ENCODE results near the gene PDE7B. TPM values are rescaled to one million over a fixed set of nuclear protein-coding genes. Genes with fewer than 3 reads are reported as not detected.

PDE7B gene
- polyA plus RNA-seq, 1 of the 3 experiments (the other 2 are of a cell fraction): 1.9 TPM

- H3K27me3 ChIP-seq (ENCODE audit: insufficient read depth): no peaks in the 10 kb centered on the region
Measured at GRCh38 chr6:135831016-135831415, 20.5 kb upstream of the PDE7B start.

GRCh38 chr6:135832166-135832565 lies 19.3 kb upstream of the PDE7B start:
- ChIA-PET CTCF (interaction anchor here (0.8 to 1.4 kb wide), 3 partner anchors 11 to 38 kb away, joined by 3 to 5 read pairs (median 3); no protein-coding TSS in a partner anchor), POLR2A (no interaction called here)

More at GRCh38 chr6:135831016-135831415, 20.5 kb upstream of the PDE7B start:
- H2AFZ ChIP-seq (ENCODE audit: low read depth): no peak overlapping the region
- no peak for DNase-seq
- H3K9me2 ChIP-seq: no peaks in the 10 kb centered on the region
- no peak overlapping the region for H3K4me3 ChIP-seq (ENCODE audit: low read depth in 2 of 2, low read length in 1 of 2)
- H3K4me1 ChIP-seq (ENCODE audit: control insufficient read depth in 1 of 2, insufficient read depth in 2 of 2, low read depth in 1 of 2, low read length in 1 of 2): no peaks in the 10 kb centered on the region
- no peak overlapping the region for H3K4me2 ChIP-seq
- TF ChIP-seq TCF12 (IDR thresholded peaks at IDR 0.05) (no peak), GABPA (IDR thresholded peaks at IDR 0.05; ENCODE audit: low read depth) (no peak), USF1 (IDR thresholded peaks at IDR 0.05; ENCODE audit: borderline replicate concordance, low read depth) (no peak), YY1 (IDR thresholded peaks at IDR 0.05; ENCODE audit: low read depth) (no peak), SIN3A (IDR thresholded peaks at IDR 0.05; ENCODE audit: borderline replicate concordance, low read depth, low read length) (no peak), RCOR1 (IDR thresholded peaks at IDR 0.05; ENCODE audit: low read length) (no peak), NRF1 (IDR thresholded peaks at IDR 0.05; ENCODE audit: low read depth, low read length) (no peak), FOSL2 (IDR thresholded peaks at IDR 0.05; ENCODE audit: borderline replicate concordance, low read depth) (no peak), TAF1 (IDR thresholded peaks at IDR 0.05; ENCODE audit: borderline replicate concordance, low read depth, low read length) (no peak), POLR2AphosphoS5 (IDR thresholded peaks at IDR 0.05; ENCODE audit: low read depth, low read length) (no peak), TEAD4 (IDR thresholded peaks at IDR 0.05; ENCODE audit: borderline replicate concordance, insufficient read depth) (no peak), CHD2 (IDR thresholded peaks at IDR 0.05; ENCODE audit: low read length, partially characterized antibody) (no peak), MXI1 (IDR thresholded peaks at IDR 0.05; ENCODE audit: low read depth, low read length) (no peak)
- no peaks in the 10 kb centered on the region for H3K36me3 ChIP-seq (replicated peaks in 1 of 2; ENCODE audit: control insufficient read depth in 1 of 2, insufficient read depth in 2 of 2, low read length in 1 of 2)
- H3F3A ChIP-seq (replicated peaks; ENCODE audit: insufficient read depth): no peaks in the 10 kb centered on the region
- no peak overlapping the region for H3K27ac ChIP-seq (ENCODE audit: low read depth in 2 of 2, low read length in 1 of 2)
- H3K9ac ChIP-seq: no peak overlapping the region
- WGBS (ENCODE audit: low lambda C conversion rate): 93% methylated on average over 3 of the region's 3 CpGs
- H3K79me2 ChIP-seq (ENCODE audit: insufficient read depth): no peaks in the 10 kb centered on the region
- ChIA-PET POLR2A (no interaction called here), CTCF (no interaction called here)
- H3K9me3 ChIP-seq: no peaks in the 10 kb centered on the region
- H4K20me1 ChIP-seq (ENCODE audit: insufficient read depth): no peaks in the 10 kb centered on the region

More at GRCh38 chr6:135832166-135832565, 19.3 kb upstream of the PDE7B start:
- H3K79me2 ChIP-seq (ENCODE audit: insufficient read depth): no peaks in the 10 kb centered on the region
- H3K27me3 ChIP-seq (ENCODE audit: insufficient read depth): no peaks in the 10 kb centered on the region
- H3K4me3 ChIP-seq (ENCODE audit: low read depth in 2 of 2, low read length in 1 of 2): no peak overlapping the region
- H3K4me1 ChIP-seq (ENCODE audit: control insufficient read depth in 1 of 2, insufficient read depth in 2 of 2, low read depth in 1 of 2, low read length in 1 of 2): no peaks in the 10 kb centered on the region
- no peaks in the 10 kb centered on the region for H3F3A ChIP-seq (replicated peaks; ENCODE audit: insufficient read depth)
- no peak for DNase-seq
- H3K4me2 ChIP-seq: no peak overlapping the region
- WGBS (ENCODE audit: low lambda C conversion rate): 83% methylated on average over 3 of the region's 3 CpGs
- H3K9me2 ChIP-seq: no peaks in the 10 kb centered on the region
- no peak overlapping the region for H2AFZ ChIP-seq (ENCODE audit: low read depth)
- H3K27ac ChIP-seq (ENCODE audit: low read depth in 2 of 2, low read length in 1 of 2): no peak overlapping the region
- no peak overlapping the region for H3K9ac ChIP-seq
- TF ChIP-seq RFX5 (IDR thresholded peaks at IDR 0.05; ENCODE audit: low read length): no peak
- TF ChIP-seq NRF1 (IDR thresholded peaks at IDR 0.05; ENCODE audit: low read depth, low read length): no peak
- TF ChIP-seq EP300 (IDR thresholded peaks at IDR 0.05; ENCODE audit: borderline replicate concordance in 1 of 2, low read depth in 1 of 2, low read length in 1 of 2): no peak
- no peak for TF ChIP-seq TEAD4 (IDR thresholded peaks at IDR 0.05; ENCODE audit: borderline replicate concordance, insufficient read depth)
- TF ChIP-seq RXRA (IDR thresholded peaks at IDR 0.05; ENCODE audit: borderline replicate concordance, low read depth): no peak
- no peak for TF ChIP-seq TAF1 (IDR thresholded peaks at IDR 0.05; ENCODE audit: borderline replicate concordance, low read depth, low read length)
- no peaks in the 10 kb centered on the region for H4K20me1 ChIP-seq (ENCODE audit: insufficient read depth)
- H3K9me3 ChIP-seq: no peaks in the 10 kb centered on the region
- H3K36me3 ChIP-seq (replicated peaks in 1 of 2; ENCODE audit: control insufficient read depth in 1 of 2, insufficient read depth in 2 of 2, low read length in 1 of 2): no peaks in the 10 kb centered on the region

Data from SK-N-SH (cell line).